Activated B cell treated with CpG ODN at 0.5 μM for 24 hours (primary cell): ENCODE measurements around the gene MYL6B. TPM values are rescaled to one million over a fixed set of nuclear protein-coding genes. Genes with fewer than 3 reads are reported as not detected.
A peak's percentile ranks its signal among the peaks of the same experiment; 100 is the strongest.

ENCODE experiments used
- ATAC-seq: fragments of 200-7000 bp; cut with Tn5 transposase; one replicate; pipeline ENCODE4 v1.10.0; 2021; ENCODE audit warnings: low read depth, mild to moderate bottlenecking, moderate library complexity
- CTCF ChIA-PET: fragments of 350-600 bp; sonication (Branson Sonifier 250); formaldehyde crosslinking; loops from one replicate; lab custom pipeline; 2021; ENCODE audit warnings: antibody characterized with exemption; lab: Charles Lee
- POLR2A ChIA-PET: fragments of 350-600 bp; sonication (Branson Sonifier 250); formaldehyde crosslinking; loops from one replicate; lab custom pipeline; 2021; ENCODE audit warnings: antibody characterized with exemption; lab: Charles Lee
- DNase-seq: peaks from one replicate; pipeline ENCODE4 v3.0.0; 2022
- H3K27ac Mint-ChIP-seq: one replicate; pipeline ENCODE4 v1.8.0; 2020; ENCODE audit warnings: mixed read lengths
- H3K27me3 Mint-ChIP-seq: one replicate; pipeline ENCODE4 v1.8.0; 2021; ENCODE audit warnings: mixed read lengths
- H3K36me3 Mint-ChIP-seq: one replicate; pipeline ENCODE4 v1.8.0; 2021; ENCODE audit warnings: low read depth, mixed read lengths
- H3K4me1 Mint-ChIP-seq: one replicate; pipeline ENCODE4 v1.8.0; 2021; ENCODE audit warnings: mixed read lengths
- H3K4me3 Mint-ChIP-seq: one replicate; pipeline ENCODE4 v1.8.0; 2020; ENCODE audit warnings: mild to moderate bottlenecking, mixed read lengths
- H3K9me3 Mint-ChIP-seq: one replicate; pipeline ENCODE4 v1.8.0; 2020; ENCODE audit warnings: mixed read lengths
- CTCF ChIP-seq: fragments of 200-600 bp; IDR thresholded peaks from one replicate; pipeline ENCODE4 v1.8.0; 2022; ENCODE audit warnings: antibody characterized with exemption, mild to moderate bottlenecking
- intact Hi-C: fragments of 100-400 bp; cut with micrococcal nuclease; formaldehyde crosslinking; loops from one replicate; pipeline ENCODE4 v1.15.1; 2024
- total RNA-seq: library from RNA; stranded (reverse); gene quantifications from 2 replicates; pipeline ENCODE4 v1.2.3, GENCODE V29; 2022

MYL6B gene
- total RNA-seq, 1 donor from 2014 or later: 25.2 TPM

- peak overlapping the region; percentile 97 for H3K4me3 Mint-ChIP-seq
- CTCF ChIA-PET: interaction anchor here (1.1 to 6.0 kb wide), 6 partner anchors 9 to 336 kb away, joined by 3 to 59 read pairs (median 6); partner anchors contain the start of genes RNF41, SMARCC2 and ZC3H10
- H3K9me3 Mint-ChIP-seq: no peaks in the 10 kb centered on the region
- TF ChIP-seq CTCF: no peak
- peaks cover 67% of the 10 kb centered on the region for H3K4me1 Mint-ChIP-seq
- peak overlapping the region; percentile 98 for H3K27ac Mint-ChIP-seq
- H3K36me3 Mint-ChIP-seq: peaks cover 46% of the 10 kb centered on the region
- no peak for ATAC-seq
- no peaks in the 10 kb centered on the region for H3K27me3 Mint-ChIP-seq
- POLR2A ChIA-PET: interaction anchor here (0.5 to 6.3 kb wide), 31 partner anchors 10 to 1837 kb away, joined by 3 to 104 read pairs (median 4); partner anchors contain the start of genes ANKRD52, CNPY2, CS and IL23A
- no peak for DNase-seq
- intact Hi-C loops: loop anchor here (10.0 kb wide), 1 partner anchor 467 kb away; no protein-coding TSS in a partner anchor
Measured at GRCh38 chr12:56127485-56127887, 24.9 kb upstream of the MYL6B start.

- no peaks in the 10 kb centered on the region for H3K9me3 Mint-ChIP-seq
- peak within 1 kb of the TSS; percentile 98 for H3K27ac Mint-ChIP-seq
- intact Hi-C loops: loop anchor here (1.0 to 10.0 kb wide), 3 partner anchors 24 to 467 kb away; partner anchors contain the start of genes MYL6B and PA2G4
- H3K36me3 Mint-ChIP-seq: peaks cover 47% of the 10 kb centered on the region
- ChIA-PET CTCF (interaction anchor here (1.1 to 6.0 kb wide), 6 partner anchors 9 to 336 kb away, joined by 3 to 59 read pairs (median 6); partner anchors contain the start of genes RNF41, SMARCC2 and ZC3H10), POLR2A (interaction anchor here (0.5 to 6.3 kb wide), 36 partner anchors 9 to 1837 kb away, joined by 3 to 104 read pairs (median 4); partner anchors contain the start of genes ANKRD52, CNPY2, CS and IL23A)
- peaks cover 69% of the 10 kb centered on the region for H3K4me1 Mint-ChIP-seq
- H3K27me3 Mint-ChIP-seq: no peaks in the 10 kb centered on the region
- DNase-seq (peak; percentile 83), ATAC-seq (peak; percentile 86)
- no peak for TF ChIP-seq CTCF
- H3K4me3 Mint-ChIP-seq: peak within 1 kb of the TSS; percentile 97
Measured at GRCh38 chr12:56127888-56128669, 24.3 kb upstream of the MYL6B start, which contains the start of gene ESYT1. TSS of gene ESYT1 (plus strand) at chr12:56128267. CDS start at chr12:56128320, 53 bp downstream.

GRCh38 chr12:56128670-56129205 is 23.6 kb upstream of the MYL6B start:
- CTCF ChIA-PET: interaction anchor here (1.4 to 6.0 kb wide), 5 partner anchors 9 to 335 kb away, joined by 4 to 59 read pairs (median 8); partner anchors contain the start of genes RNF41, SMARCC2 and ZC3H10
- peak overlapping the region; percentile 97 for H3K4me3 Mint-ChIP-seq
- POLR2A ChIA-PET: interaction anchor here (0.6 to 6.3 kb wide), 25 partner anchors 8 to 559 kb away, joined by 3 to 104 read pairs (median 4); partner anchors contain the start of genes CNPY2, CS, IL23A and MYL6
- no peak for DNase-seq
- no peak for TF ChIP-seq CTCF
- H3K4me1 Mint-ChIP-seq: peaks cover 69% of the 10 kb centered on the region
- H3K9me3 Mint-ChIP-seq: no peaks in the 10 kb centered on the region
- peak overlapping the region; percentile 98 for H3K27ac Mint-ChIP-seq
- ATAC-seq: no peak
- H3K36me3 Mint-ChIP-seq: peaks cover 52% of the 10 kb centered on the region
- no peaks in the 10 kb centered on the region for H3K27me3 Mint-ChIP-seq
- intact Hi-C loops: loop anchor here (1.0 to 10.0 kb wide), 3 partner anchors 24 to 466 kb away; partner anchors contain the start of genes MYL6B and PA2G4

GRCh38 chr12:56129206-56129941 is 23.0 kb upstream of the MYL6B start:
- ChIA-PET POLR2A (interaction anchor here (0.6 to 6.3 kb wide), 14 partner anchors 8 to 358 kb away, joined by 3 to 104 read pairs (median 14); partner anchors contain the start of genes GLS2, MYL6, MYL6B and PA2G4), CTCF (interaction anchor here (1.2 to 6.0 kb wide), 5 partner anchors 8 to 63 kb away, joined by 3 to 59 read pairs (median 4); partner anchors contain the start of genes SMARCC2 and ZC3H10)
- ATAC-seq: peak; percentile 27
- peaks cover 53% of the 10 kb centered on the region for H3K36me3 Mint-ChIP-seq
- no peaks in the 10 kb centered on the region for H3K9me3 Mint-ChIP-seq
- H3K4me1 Mint-ChIP-seq: peaks cover 64% of the 10 kb centered on the region
- peak overlapping the region; percentile 98 for H3K27ac Mint-ChIP-seq
- intact Hi-C loops: loop anchor here (10.0 kb wide), 1 partner anchor 465 kb away; no protein-coding TSS in a partner anchor
- H3K4me3 Mint-ChIP-seq: peak overlapping the region; percentile 97
- TF ChIP-seq CTCF: no peak
- H3K27me3 Mint-ChIP-seq: no peaks in the 10 kb centered on the region
- peak; percentile 63 for DNase-seq
